Inferior parietal cortex (tissue), 1 donor: ENCODE results near the gene PPP1R12C.
A peak's percentile ranks its signal among the peaks of the same experiment; 100 is the strongest.
"Not testable (repeated sequence)": the region's sequence is repeated elsewhere in the genome, so short reads cannot be mapped to it uniquely, and the experiment has no call there.

ENCODE experiments used
- DNase-seq: peaks from one replicate; pipeline ENCODE4 v3.0.0-alpha.2; 2016; ENCODE audit errors: extremely low spot score

Gene PPP1R12C

DNA sequence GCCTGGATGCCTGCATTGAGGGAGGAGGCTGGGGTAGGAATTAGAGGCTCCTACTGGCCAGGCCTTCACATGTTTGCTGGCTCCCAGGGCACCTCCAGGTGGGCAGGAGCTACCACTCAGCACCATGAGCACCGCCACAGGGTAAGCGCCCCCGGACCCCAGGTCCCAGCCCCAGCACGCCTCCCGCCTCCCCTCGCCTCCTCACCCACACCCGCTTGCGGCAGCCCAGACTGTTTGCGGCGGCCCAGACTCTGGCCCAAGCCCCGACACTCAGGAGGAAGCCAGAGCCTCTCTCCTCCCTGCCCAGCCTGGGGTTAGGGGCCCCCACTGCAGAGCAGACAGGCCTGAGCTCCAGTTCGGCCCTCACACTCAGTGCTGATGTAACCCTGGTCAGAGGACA is 41.1 kb downstream of the PPP1R12C start:
- no peak for DNase-seq

DNA sequence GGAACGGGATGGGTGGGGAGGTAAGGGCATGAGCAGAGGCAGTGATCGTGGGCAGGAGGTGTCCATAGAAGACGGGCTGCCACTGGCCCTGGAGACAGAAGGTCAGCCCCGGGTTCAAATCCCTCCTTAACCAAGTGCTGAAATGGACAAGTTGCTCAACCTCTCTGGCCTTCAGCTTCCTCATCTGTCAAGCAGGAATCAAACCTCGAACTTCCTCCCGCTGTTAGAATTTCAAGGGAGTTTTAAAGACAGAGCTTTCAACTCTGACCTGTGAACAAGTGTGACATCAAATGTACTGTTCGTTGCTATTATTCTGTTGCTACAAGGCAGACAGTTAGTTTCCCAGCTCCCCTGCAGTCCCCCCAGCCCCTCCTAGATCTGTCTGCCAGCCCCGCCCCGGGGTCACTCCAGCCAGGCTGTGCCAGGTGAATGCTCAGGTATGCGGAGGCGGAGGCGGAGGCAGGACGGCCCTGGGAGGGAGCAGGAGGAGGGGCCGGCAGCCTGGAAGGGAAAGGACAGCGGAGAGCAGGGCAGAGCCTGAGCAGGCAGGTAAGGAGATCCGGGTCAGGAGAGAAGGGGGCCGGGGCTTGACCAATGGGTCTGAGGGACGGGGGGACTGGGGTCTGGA is 42.0 kb downstream of the PPP1R12C start, which contains the start of gene EPS8L1:
Gene EPS8L1 (plus strand): TSS at position 499 of the 628 bp plus-strand sequence. CDS start 576 bp downstream, outside the sequence.
- DNase-seq, result no peak

DNA sequence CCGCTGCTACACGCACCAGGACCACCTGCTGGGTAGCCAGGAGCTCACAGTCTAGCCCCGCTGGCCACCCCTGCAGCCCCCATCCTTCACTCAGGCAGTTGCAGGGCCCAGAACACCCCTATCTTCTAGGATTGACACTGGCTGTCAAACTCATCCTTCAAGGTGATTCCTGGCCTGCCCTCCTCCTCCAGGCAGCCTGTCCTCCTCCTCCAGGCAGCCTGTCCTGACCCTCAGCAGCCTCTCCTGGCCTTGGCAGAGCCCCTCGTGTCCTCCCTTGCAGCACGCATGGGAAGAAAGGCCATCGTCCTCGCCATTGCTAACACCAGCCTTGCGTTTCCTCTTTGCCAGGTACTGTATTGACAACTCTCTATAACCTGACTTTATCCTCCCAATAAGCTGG is 45.5 kb downstream of the PPP1R12C start:
- DNase-seq, result no peak

DNA sequence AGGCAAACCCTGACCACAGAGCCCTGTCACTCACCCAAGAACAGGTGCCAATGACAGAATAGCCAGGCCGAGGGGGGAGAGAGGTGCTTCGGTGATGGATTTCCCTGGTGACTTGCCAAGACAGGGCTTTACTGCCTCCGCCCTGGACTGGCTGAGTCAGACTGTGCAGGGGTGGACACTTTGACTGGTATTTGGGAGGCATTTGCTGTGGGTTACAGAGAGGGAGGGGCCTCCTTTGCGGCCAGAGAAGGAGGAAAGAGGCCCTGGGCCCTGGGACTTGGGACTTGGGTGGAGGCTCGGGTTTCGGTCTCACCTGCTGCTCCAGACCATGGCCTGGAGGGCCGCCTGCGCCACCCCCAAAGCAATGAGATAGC is 46.3 kb downstream of the PPP1R12C start:
- DNase-seq, result no peak

DNA sequence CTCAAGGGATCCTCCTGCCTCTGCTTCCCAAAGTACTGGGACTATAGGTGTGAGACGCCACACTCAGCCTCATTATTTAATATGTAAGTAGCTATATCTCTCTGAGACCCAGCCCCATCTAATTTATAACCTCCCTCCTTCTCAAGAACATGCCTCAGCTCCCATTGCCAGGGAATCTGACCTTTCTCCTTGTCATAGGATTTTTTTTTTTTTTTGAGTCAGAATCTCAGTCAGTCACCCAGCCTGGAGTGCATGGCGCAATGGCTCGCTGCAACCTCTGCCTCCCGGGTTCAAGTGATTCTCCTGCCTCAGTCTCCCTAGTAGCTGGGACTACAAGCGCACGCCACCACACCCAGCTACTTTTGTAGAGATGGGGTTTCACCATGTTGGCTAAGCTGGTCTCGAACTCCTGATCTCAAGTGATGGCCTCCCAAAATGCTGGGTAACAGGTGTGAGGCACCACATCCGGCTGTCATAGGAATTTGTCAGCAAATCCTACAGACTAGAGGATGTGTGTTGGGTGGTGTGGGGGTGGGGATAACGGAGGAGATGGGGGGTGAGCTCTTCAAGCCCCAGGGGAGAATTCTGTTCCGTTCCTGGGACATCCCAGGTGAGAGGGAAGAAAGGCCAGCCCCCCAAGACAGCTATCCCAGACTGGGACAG is 46.8 kb downstream of the PPP1R12C start:
- DNase-seq, result no peak

DNA sequence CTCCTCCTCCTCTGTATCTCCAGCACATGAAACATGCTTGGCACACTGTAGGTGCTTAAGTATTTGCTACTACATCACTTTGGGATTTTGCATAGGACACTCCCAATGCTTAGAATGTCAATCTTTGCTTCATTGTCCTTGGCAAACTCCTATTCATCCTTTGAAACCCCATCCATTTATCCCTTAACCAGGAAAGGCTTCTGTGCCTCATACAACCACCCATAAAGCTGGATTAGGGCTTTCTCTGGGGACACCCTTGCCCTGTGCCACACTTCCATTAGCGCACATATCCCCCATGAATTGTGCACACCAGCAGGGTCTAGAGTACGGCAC is 47.6 kb downstream of the PPP1R12C start:
- DNase-seq, result no peak

DNA sequence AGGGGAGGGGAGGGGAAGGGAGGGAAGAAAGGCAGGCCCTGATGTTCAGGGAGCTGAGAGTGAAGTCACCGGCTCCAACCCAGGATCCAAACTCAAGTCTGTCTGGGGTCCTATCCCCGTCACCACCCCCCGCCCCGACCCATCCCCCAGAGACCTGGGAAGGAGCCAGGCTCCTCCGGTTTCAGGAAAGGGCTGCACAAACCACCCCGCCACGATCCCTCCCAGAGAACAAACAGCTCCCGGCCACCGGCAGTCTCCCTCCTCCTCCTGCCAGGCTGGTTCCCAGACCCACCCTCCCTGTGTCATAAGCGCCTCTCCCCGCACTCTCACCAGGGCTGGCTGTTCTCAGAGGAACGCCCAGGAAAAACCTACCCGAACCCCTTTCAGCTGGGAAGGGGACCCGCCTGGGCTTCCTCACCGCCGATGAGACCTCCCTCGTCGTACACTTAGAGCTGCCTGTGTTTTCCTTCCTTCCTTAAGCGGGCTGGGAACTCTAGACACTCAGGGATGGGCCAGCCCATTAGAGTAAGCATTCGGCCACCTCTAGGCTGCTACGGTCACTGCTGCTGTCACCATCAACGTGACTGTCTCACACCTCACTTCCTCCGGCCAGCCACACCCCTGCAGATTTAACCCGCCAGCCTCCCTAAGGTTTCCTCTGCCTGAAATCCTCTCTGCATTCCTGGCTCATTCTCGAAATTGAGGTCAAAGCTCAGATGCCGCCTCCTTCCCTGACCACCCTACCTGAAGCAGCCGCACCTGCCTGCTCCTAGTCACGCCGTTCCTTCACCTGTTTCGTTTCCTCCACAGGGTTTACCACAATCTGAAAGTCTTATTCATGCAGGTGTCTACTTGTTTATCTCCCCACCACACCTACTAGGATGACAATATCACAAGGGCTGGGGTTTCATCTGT is 48.2 kb downstream of the PPP1R12C start:
- DNase-seq, result no peak

DNA sequence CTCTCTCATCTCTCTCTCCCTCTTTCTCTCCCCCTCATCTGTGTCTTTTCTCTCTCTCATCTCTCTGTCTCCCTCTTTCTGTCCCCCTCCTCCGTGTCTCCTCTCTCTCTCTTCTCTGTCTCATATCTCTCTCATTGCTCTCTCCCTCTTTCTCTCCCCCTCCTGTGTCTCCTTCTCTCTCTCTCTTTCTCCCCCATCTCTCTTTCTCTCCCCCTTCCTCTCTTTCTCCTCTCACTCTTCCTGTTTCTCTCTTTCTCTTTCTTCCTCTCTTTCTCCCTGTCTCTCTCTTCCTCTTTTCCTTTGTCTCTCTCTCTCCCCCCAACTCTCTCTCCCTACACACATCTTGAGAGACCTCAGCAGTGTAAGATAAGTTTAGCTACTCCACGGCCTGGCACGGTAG is 49.6 kb downstream of the PPP1R12C start:
- no peak for DNase-seq

DNA sequence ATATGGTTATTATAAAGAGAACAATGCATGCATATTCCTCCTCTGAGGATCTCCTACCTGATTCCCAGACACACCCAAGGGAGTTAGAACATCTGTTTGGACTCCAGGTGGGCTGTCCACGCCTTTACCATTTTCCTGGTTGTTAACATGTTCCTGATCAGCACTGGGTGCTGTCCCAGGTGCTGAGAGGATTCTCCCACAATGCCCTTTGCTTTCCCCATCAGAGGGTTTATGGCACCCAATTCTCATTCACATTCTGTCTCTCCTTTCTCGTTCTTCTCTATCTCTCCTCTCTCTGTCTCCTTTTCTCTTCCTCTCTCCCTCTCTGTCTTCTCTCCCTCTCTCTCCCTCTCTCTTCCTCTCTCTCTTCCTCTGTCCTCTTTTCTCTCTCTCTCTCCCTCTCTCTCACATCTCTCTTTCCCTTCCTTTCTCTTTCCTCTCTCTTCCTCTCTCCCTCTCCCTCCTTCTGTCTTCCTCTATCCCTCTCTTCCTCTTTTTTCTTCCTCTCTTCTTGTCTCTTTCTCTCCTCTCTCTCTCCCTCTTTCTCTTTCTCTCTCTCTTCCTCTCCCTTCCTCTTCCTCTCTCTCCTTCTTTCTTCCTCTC is 51.2 kb downstream of the PPP1R12C start:
- DNase-seq, result no peak

DNA sequence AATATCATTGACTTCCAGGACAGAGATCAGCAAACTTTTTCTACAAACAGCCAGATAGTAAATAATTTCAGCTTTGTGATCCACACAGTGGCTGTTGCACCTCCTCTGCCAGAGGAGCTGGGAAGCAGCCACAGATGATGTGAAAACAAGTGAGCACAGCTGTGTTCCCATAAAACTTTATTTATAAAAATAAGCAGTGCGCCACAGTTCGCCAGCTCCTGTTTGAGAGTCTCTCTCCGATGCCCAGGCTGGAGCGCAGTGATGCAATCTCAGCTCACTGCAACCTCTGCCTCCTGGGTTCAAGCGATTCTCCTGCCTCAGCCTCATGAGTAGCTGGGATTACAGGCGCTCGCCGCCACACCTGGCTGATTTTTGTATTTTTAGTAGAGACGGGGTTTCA is 51.9 kb downstream of the PPP1R12C start:
- not testable (repeated sequence) for DNase-seq

DNA sequence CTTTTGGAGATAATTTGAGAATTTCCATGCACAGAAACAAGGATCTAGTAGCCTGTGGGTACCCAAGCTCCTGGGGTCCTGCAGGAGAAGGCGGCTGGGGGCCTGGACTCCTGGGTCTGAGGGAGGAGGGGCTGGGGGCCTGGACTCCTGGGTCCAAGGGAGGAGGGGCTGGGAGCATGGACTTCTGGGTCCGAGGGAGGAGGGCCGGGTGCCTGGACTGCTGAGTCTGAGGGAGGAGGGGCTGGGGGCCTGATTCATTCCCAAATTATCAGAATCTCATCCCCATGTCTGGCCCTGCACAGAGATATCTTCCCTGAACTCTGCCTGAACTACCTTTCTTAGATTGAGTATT is 54.0 kb downstream of the PPP1R12C start:
- no peak for DNase-seq

DNA sequence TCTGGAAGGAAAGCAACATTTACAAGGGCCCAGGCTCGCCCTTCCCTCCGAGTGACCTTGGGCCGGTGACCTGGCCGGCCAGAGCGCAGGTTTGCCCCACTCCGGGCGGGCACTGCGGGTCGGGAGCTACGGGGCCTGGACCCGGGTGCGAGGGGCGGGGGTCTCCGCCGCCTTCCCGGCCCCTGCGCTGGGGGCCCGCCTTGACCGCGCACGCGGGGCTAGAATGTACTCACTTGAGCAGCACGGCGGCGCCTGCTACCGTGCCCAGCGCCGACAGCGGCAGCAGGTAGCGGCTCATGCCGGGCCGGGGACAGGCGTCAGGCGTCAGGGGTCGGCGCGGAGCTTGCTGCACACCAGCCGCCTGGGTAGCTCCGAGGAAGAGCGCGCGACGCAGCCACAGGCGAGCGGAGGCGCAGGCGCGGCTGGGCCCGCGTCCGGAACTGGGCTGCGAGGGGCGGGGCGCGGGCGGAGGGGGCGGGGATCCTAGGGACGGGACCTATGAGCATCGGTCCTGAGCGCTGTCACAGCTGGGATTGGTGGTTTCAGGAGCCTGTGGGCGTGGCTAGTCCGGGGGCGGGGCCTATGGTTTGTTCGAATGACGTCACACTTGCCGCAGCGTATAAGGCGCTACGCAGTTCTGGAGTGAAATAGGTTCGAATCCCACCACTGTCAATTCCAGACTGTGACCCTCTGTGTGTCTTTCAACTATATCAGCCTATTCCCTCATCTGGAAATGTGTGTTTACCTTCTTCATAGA is 54.5 kb downstream of the PPP1R12C start, which contains the start of gene RDH13:
Gene RDH13 (minus strand): TSS at position 414 of the 757 bp plus-strand sequence. CDS start 116 bp downstream, at position 298.
- peak; percentile 80 for DNase-seq

DNA sequence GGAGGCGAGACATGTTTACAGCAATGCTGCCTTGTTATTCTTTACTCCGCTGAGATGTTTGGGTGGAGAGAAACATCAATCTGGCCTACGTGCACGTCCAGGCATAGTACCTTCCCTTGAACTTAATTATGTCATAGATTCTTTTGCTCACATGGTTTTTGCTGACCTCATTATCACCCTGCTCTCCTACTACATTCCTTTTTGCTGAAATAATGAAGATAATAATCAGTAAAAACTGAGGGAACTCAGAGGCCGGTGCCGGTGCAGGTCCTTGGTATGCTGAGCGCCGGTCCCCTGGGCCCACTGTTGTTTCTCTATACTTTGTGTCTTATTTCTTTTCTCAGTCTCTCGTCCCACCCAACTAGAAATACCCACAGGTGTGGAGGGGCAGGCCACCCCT is 57.1 kb downstream of the PPP1R12C start:
- not testable (repeated sequence) for DNase-seq

DNA sequence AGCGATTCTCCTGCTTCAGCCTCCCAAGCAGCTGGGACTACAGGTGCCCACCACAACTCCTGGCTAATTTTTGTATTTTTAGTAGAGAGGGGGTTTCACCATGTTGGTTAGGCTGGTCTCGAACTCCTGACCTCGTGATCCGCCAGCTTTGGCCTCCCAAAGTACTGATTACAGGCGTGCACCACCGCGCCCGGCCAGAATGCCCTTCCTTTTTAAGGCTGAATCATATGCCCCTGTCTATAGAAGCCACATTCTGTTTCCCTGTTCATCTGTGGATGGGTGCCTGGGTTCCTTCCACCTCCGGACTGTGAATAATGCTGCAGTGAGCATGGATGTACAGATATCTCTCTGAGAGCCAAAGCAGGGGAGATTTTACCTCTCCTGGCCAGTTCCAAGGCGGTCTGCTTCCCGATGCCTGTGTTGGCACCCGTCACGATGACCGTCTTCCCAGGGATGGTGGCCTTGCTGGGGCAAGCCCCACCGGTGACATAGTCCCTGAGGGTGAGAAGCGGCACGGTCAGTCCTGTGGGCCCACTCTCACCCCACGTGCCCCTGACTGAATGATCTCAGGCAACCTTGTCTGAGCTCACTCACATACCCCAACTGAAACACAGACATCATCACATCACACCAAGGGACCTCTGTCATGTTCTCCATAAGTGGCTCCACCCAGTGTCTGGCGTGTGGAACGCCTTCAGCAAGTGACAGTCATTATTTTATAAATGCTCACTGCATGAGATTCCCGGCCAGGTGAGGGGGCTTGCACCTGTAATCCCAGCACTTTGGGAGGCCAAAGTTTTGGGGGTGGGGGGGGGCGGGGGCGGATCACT is 58.4 kb downstream of the PPP1R12C start:
- DNase-seq, result no peak

DNA sequence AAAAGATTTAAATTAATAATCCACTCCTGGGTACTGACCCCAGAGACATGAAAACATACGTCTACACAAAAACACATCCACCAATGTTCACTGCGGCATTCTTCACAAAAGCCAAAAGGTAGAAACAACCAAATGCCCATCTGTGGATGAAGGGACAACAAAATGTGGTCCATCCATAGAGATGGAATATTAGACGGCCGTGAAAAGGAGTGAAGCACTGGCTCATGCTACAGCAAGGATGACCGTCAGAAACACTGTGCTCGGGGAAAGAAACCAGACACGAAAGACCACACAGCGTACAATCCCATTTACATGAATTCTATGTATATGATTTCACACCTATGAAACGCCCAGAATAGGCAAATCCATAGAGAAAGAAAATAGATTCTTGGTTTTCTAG is 60.6 kb downstream of the PPP1R12C start:
- DNase-seq, result no peak

DNA sequence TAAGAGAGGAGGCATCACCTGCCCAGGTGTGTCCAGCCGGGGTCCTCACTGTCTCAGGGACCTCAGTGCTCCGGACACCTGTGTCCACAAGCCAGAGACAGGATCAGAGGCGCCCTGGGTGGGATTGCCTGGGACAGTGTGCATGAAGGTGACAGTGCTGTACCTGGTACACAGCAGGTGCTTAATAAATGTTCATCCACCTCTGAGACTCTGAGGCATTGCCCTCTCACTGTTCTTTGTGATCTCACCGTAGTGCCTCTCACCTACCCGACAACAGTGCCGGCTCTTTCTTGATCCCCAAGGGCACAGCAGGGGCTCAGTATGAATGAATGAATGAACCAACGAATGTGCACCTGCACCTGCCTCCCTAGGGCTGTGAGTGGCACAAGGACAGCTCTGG is 63.7 kb downstream of the PPP1R12C start:
- DNase-seq, result no peak

DNA sequence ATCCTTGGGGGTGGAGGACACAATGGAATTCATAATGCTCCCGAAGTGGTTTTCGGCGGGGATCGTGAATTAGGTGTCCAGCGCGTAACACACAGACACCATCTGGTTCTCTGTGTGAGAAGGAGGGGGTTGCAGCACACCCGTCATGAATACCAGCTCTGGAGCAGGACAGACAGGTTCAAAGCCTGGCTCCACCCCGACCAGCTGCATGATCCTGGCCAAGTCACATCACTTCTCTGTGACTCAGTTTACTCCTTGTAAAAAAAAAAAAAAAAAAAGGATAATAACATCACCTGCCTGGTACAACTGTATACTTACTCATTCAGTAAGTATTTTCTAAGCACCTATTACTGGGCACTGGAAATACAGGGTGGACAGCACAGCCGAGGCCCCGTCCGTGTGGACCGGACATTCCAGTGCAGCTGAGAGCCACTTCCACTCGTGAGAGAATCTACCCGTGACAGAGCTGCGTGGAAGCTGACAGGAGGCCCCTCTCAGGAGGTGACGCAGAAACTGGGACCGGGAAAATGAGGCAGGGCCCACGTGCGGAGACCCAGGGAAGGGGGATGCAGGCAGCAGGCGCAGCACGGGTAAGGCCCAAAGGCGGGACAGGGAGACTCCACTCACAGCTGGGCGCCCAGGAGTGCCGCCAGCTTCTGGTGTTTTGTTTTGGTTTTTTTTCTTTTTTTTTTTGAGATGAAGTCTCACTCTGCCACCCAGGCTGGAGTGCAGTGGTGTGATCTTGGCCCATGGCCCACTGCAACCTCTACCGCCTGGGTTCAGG is 66.5 kb downstream of the PPP1R12C start:
- DNase-seq, result no peak

DNA sequence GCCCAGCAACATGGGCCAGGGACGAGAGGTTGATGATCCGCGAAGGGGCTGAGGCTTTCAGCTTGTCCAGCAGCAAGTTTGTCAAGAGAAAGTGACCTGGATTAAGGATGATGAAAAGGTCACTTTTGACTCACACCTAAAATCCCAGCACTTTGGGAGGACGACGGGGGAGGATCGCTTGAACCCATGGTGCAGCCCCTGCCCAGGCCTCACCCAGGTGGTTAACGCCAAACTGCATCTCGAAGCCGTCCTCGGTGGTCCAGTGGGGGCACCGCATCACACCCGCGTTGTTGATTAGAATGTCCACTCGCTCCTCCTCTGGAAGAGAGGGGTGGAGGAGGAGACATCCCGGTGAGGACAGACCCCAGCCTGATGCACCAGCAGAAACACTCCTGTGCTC is 69.0 kb downstream of the PPP1R12C start:
- DNase-seq, result no peak

DNA sequence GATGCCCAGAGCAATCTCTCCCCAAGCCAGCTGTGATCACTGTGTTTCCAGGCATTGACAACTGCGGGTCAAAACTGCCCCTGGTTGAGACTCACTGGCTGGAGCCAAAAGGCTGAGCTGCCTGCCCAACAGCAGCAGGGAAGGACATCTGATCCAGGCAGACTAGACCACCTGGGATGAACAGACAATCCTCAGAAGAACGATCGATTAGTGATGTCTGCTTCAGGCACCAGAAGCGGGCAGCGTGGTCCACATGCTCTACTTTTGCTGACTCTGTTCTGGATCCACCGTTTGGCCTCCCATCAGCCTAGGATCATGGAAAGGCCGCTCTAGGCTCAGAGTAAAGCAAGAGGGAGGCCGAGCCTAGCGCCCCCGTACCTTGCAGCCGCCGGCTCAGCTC is 69.5 kb downstream of the PPP1R12C start:
- no peak for DNase-seq
